PC-3 (cell line): Measurements from ENCODE around the gene HDGFL2. TPM values are rescaled to one million over a fixed set of nuclear protein-coding genes. Genes with fewer than 3 reads are reported as not detected.

Source experiments
- ATAC-seq: fragments of 200-7000 bp; cut with Tn5 transposase; 2 replicates; pipeline ENCODE4 v1.9.1; 2020; ENCODE audit warnings: mild to moderate bottlenecking, moderate library complexity
- BruUV-seq: library from RNA; stranded (reverse); fragments of 400-500 nt; replicated peaks from 2 replicates; lab custom pipeline; 2021; lab: Mats Ljungman, UMichigan
- CTCF ChIA-PET: fragments of 300-600 bp; sonication (Branson Sonifier 250); formaldehyde crosslinking; loops from one replicate; lab custom pipeline; 2022; ENCODE audit warnings: antibody characterized with exemption; lab: Charles Lee
- POLR2A ChIA-PET: fragments of 300-600 bp; sonication (Branson Sonifier 250); formaldehyde crosslinking; loops from one replicate; lab custom pipeline; 2022; ENCODE audit warnings: antibody characterized with exemption; ENCODE audit not compliant: unreplicated experiment; lab: Charles Lee
- DNase-seq: peaks from one replicate; pipeline ENCODE4 v3.0.0-alpha.2; 2015
- H2AFZ ChIP-seq: fragments of 300-600 bp; sonication (generic); 2 replicates; pipeline ENCODE4 v1.6.0; 2016; ENCODE audit warnings: antibody characterized with exemption, low read length
- H3F3A ChIP-seq: fragments of 300-600 bp; sonication (generic); one replicate; pipeline ENCODE4 v1.6.0; 2017; ENCODE audit warnings: antibody characterized with exemption, low read length, control low read depth, mild to moderate bottlenecking; ENCODE audit not compliant: unreplicated experiment
- H3K27ac ChIP-seq: fragments of 300-600 bp; sonication (generic); 2 replicates; pipeline ENCODE4 v1.5.1; 2016; ENCODE audit warnings: mild to moderate bottlenecking, low read length
- H3K27me3 ChIP-seq: fragments of 300-600 bp; sonication (generic); 2 replicates; pipeline ENCODE4 v1.6.1; 2016; ENCODE audit warnings: low read length, mixed read lengths
- H3K36me3 ChIP-seq: fragments of 300-600 bp; sonication (generic); 2 replicates; pipeline ENCODE4 v1.6.1; 2016; ENCODE audit warnings: low read depth, mixed run types, low read length, mixed read lengths
- H3K4me1 ChIP-seq: fragments of 300-600 bp; sonication (generic); 2 replicates; pipeline ENCODE4 v1.5.1; 2016; ENCODE audit warnings: low read length; ENCODE audit not compliant: insufficient read depth
- H3K4me2 ChIP-seq: fragments of 300-600 bp; sonication (generic); 2 replicates; pipeline ENCODE4 v1.6.0; 2016; ENCODE audit warnings: low read length
- H3K4me3 ChIP-seq: fragments of 300-600 bp; sonication (generic); 2 replicates; pipeline ENCODE4 v1.5.1; 2016; ENCODE audit warnings: mild to moderate bottlenecking, low read length, mixed read lengths
- H3K79me2 ChIP-seq: fragments of 300-600 bp; sonication (generic); 2 replicates; pipeline ENCODE4 v1.6.1; 2017; ENCODE audit warnings: low read length, mixed read lengths
- H3K9ac ChIP-seq: fragments of 300-600 bp; sonication (generic); 2 replicates; pipeline ENCODE4 v1.6.0; 2016; ENCODE audit warnings: mild to moderate bottlenecking, low read length
- H3K9me2 ChIP-seq: fragments of 300-600 bp; sonication (generic); replicated peaks from 2 replicates; pipeline ENCODE4 v1.6.1; 2016; ENCODE audit warnings: mixed run types, low read length, mixed read lengths
- H3K9me3 ChIP-seq: fragments of 300-600 bp; sonication (generic); 2 replicates; pipeline ENCODE4 v1.6.1; 2016; ENCODE audit warnings: low read length, mixed read lengths
- H4K20me1 ChIP-seq: fragments of 300-600 bp; sonication (generic); 2 replicates; pipeline ENCODE4 v1.6.1; 2016; ENCODE audit warnings: low read length, mixed read lengths
- CTCF ChIP-seq: fragments of 300-600 bp; sonication (generic); conservative IDR thresholded peaks from 2 replicates; pipeline ENCODE4 v1.5.1; 2017; ENCODE audit warnings: antibody characterized with exemption, low read depth, mild to moderate bottlenecking, low read length
- EZH2 ChIP-seq: fragments of 300-600 bp; sonication (generic); IDR thresholded peaks from one replicate; pipeline ENCODE4 v1.6.1; 2017; ENCODE audit warnings: antibody characterized with exemption, mild to moderate bottlenecking, low read length; ENCODE audit not compliant: unreplicated experiment
- EZH2phosphoT487 ChIP-seq: fragments of 300-600 bp; sonication (generic); IDR thresholded peaks from 2 replicates; pipeline ENCODE4 v1.6.1; 2018; ENCODE audit warnings: mild to moderate bottlenecking, antibody characterized with exemption, low read length, borderline replicate concordance
- intact Hi-C: fragments of 100-400 bp; cut with micrococcal nuclease; formaldehyde crosslinking; loops from 2 replicates; pipeline ENCODE4 v1.9.0; 2023
- total RNA-seq: library from RNA; depleted of rRNA; stranded (reverse); fragments of >200 nt; gene quantifications from 2 replicates; pipeline ENCODE4 v1.2.3, GENCODE V29; 2014

The HDGFL2 gene
- total RNA-seq, 1 experiment from 2014 or later: 111 TPM

- no peaks in the 10 kb centered on the region for H3K79me2 ChIP-seq
- peaks cover 4% of the 10 kb centered on the region for H3K4me1 ChIP-seq
- H3K4me3 ChIP-seq: no peak overlapping the region
- H3F3A ChIP-seq: no peaks in the 10 kb centered on the region
- ChIA-PET CTCF (no interaction called here), POLR2A (no interaction called here)
- ATAC-seq (no peak), DNase-seq (no peak)
- H3K9ac ChIP-seq: no peak overlapping the region
- H3K9me2 ChIP-seq: no peaks in the 10 kb centered on the region
- intact Hi-C loops: no loop called here
- H2AFZ ChIP-seq: no peak overlapping the region
- no peak overlapping the region for H3K4me2 ChIP-seq
- BruUV-seq: TSS peak; percentile 9
- no peaks in the 10 kb centered on the region for H3K36me3 ChIP-seq
- no peaks in the 10 kb centered on the region for H4K20me1 ChIP-seq
- no peak for TF ChIP-seq CTCF
- no peak for TF ChIP-seq EZH2
- no peak for TF ChIP-seq EZH2phosphoT487
- no peaks in the 10 kb centered on the region for H3K27me3 ChIP-seq
- H3K27ac ChIP-seq: no peak overlapping the region
- H3K9me3 ChIP-seq: no peaks in the 10 kb centered on the region
Observed at GRCh38 chr19:4511300-4512054, 39.4 kb downstream of the HDGFL2 start.

- intact Hi-C loops: no loop called here
- Histone ChIP-seq H3K4me3 (no peak overlapping the region), H4K20me1 (no peaks in the 10 kb centered on the region), H3K4me2 (no peak overlapping the region), H2AFZ (no peak overlapping the region), H3K36me3 (no peaks in the 10 kb centered on the region), H3K79me2 (no peaks in the 10 kb centered on the region), H3K9me2 (no peaks in the 10 kb centered on the region), H3K4me1 (no peaks in the 10 kb centered on the region), H3K9ac (no peak overlapping the region), H3K27me3 (no peaks in the 10 kb centered on the region), H3K27ac (no peak overlapping the region), H3K9me3 (no peaks in the 10 kb centered on the region), H3F3A (no peaks in the 10 kb centered on the region)
- ChIA-PET POLR2A (no interaction called here), CTCF (no interaction called here)
- no peak for ATAC-seq
- no TSS peak for BruUV-seq
- DNase-seq: no peak
- no peak for TF ChIP-seq EZH2phosphoT487
- no peak for TF ChIP-seq CTCF
- TF ChIP-seq EZH2: no peak
Observed at GRCh38 chr19:4512070-4512469, 40.0 kb downstream of the HDGFL2 start.

- H3K9ac ChIP-seq: no peak overlapping the region
- ChIA-PET POLR2A (no interaction called here), CTCF (no interaction called here)
- H3K79me2 ChIP-seq: no peaks in the 10 kb centered on the region
- no peaks in the 10 kb centered on the region for H3K9me3 ChIP-seq
- H3K36me3 ChIP-seq: no peaks in the 10 kb centered on the region
- intact Hi-C loops: no loop called here
- no TSS peak for BruUV-seq
- no peaks in the 10 kb centered on the region for H4K20me1 ChIP-seq
- H3K27me3 ChIP-seq: no peaks in the 10 kb centered on the region
- H2AFZ ChIP-seq: no peak overlapping the region
- no peak overlapping the region for H3K4me2 ChIP-seq
- H3K27ac ChIP-seq: no peak overlapping the region
- no peak overlapping the region for H3K4me3 ChIP-seq
- no peak for ATAC-seq
- no peaks in the 10 kb centered on the region for H3F3A ChIP-seq
- DNase-seq: no peak
- H3K9me2 ChIP-seq: no peaks in the 10 kb centered on the region
- no peak for TF ChIP-seq CTCF
- TF ChIP-seq EZH2phosphoT487: no peak
- TF ChIP-seq EZH2: no peak
- H3K4me1 ChIP-seq: peaks cover 7% of the 10 kb centered on the region
Observed at GRCh38 chr19:4513248-4513647, 41.2 kb downstream of the HDGFL2 start.
